Heart right ventricle (tissue), 16 donors: ENCODE measurements around the gene MAP2K5. TPM values are rescaled to one million over a fixed set of nuclear protein-coding genes. Genes with fewer than 3 reads are reported as not detected.

Experiments used
- ATAC-seq, 8 donors: fragments of 200-7000 bp; cut with Tn5 transposase; one replicate each; pipeline ENCODE4 v1.9.1; 2020; ENCODE audit warnings: mild to moderate bottlenecking in 8 of 8, moderate library complexity in 8 of 8, moderate number of reproducible peaks in 1 of 8
- DNase-seq, 2 donors: peaks; one replicate each; pipeline ENCODE4 v3.0.0-alpha.2; 2020
- H3K27ac ChIP-seq, 10 donors: fragments of 200-600 bp; sonication (generic) in 2 of 10; one replicate each; pipeline versions ENCODE4 v1.5.0 to v1.8.0; 2020 to 2022; ENCODE audit warnings: mild to moderate bottlenecking in 3 of 10
- H3K27me3 ChIP-seq, 7 donors: fragments of 200-600 bp; one replicate each; pipeline ENCODE4 v1.8.0; 2021 to 2022; ENCODE audit warnings: mild to moderate bottlenecking in 2 of 7
- H3K36me3 ChIP-seq, 9 donors: fragments of 200-600 bp; sonication (generic) in 1 of 9; one replicate each; pipeline versions ENCODE4 v1.5.0 to v1.8.0; 2020 to 2022; ENCODE audit warnings: mild to moderate bottlenecking in 2 of 9
- H3K4me1 ChIP-seq, 9 donors: fragments of 200-600 bp; sonication (generic) in 1 of 9; one replicate each; pipeline versions ENCODE4 v1.5.0 to v1.8.0; 2020 to 2022; ENCODE audit warnings: mild to moderate bottlenecking in 4 of 9
- H3K4me3 ChIP-seq, 10 donors: fragments of 200-600 bp; sonication (generic) in 2 of 10; one replicate each; pipeline versions ENCODE4 v1.5.0 to v1.8.0; 2020 to 2022; ENCODE audit warnings: mild to moderate bottlenecking in 7 of 10, moderate library complexity in 2 of 10
- H3K9me3 ChIP-seq, 11 donors: fragments of 200-600 bp in 10 of 11; sonication (generic) in 2 of 11; one replicate each; pipeline versions ENCODE4 v1.5.0 to v1.8.0; 2013 to 2022; ENCODE audit warnings: mild to moderate bottlenecking in 2 of 11, control low read depth in 1 of 11, moderate library complexity in 1 of 11
- WGBS, 2 donors: extraction: QIAGEN DNeasy Blood & Tissue Kit; methylation state at CpG; one replicate each; pipeline ENCODE4 v1.1.7; 2013; ENCODE audit warnings: inconsistent platforms in 1 of 2; 5-methylcytosine and 5-hydroxymethylcytosine counted together
- intact Hi-C, 10 donors: fragments of 100-400 bp; cut with DNase I; formaldehyde crosslinking; loops; one replicate each; pipeline versions ENCODE4 v1.11.1 to v1.14.2; 2022
- polyA plus RNA-seq, 2 donors: library from polyadenylated mRNA; stranded (reverse); fragments of 200-250 nt; gene quantifications; one replicate each; pipeline ENCODE4 v1.2.3, GENCODE V29; 2013
- total RNA-seq, 10 donors: library from RNA; stranded (reverse); fragmentation: NEBNext Ultra II Directional in 3 of 10; extraction: Animal tissue kit (Norgen Biotek cat#: 25700) in 3 of 10; gene quantifications; one replicate each; pipeline versions ENCODE4 v1.2.1 to v1.2.4, GENCODE V29; 2021 to 2023
- TF ChIP-seq, protein P1 (sequence below), 9 donors: fragments of 200-600 bp; sonication (generic) in 2 of 9; IDR thresholded peaks; one replicate each; pipeline versions ENCODE4 v1.5.0 to v1.8.0; 2021 to 2022; ENCODE audit warnings: antibody characterized with exemption in 9 of 9, mild to moderate bottlenecking in 5 of 9, moderate library complexity in 1 of 9
- donor health status: Arrhythmogenic right ventricular cardiomyopathy.
- donor health status: ischemic (EF 13 %, LVEDD 7.1; RV severe dilation, severe dysfunction).
- donor health status: healthy with polysubstance abuse.
- donor health status: DM: no; HTN: yes; CAD: no.
- donor health status: DM: no; HTN: no; CAD: no.
- donor health status: ischemic (EF 25% LVEDD 6.9; RV normal size, moderate dysfunction).
- donor health status: ischemic (EF 25% LVEDD 5.7; RV mildly dilated, moderate dysfunction).
- donor health status: healthy.
- donor health status: DM: yes; HTN: yes; CAD: no.
- donor health status: Ischemic cardiomyopathy.
- donor health status: ischemic (EF 35%, LVEDD 5.7; RV mildly dilated, moderate dysfunction).
- donor health status: nonischemic (EF 11% LVEDD 7.7; RV severe dilation, severe dysfunction).
- donor health status: DM: yes; HTN: yes; CAD: no.
- donor health status: PGD.
- donor health status: ischemic (EF 29% LVEDD 5.4; RV normal size, mild dysfunction).
- donor health status: nonischemic (EF 23%, LVEDD 6.1; RV moderate dilation, normal function).

Gene MAP2K5
- total and polyA plus RNA-seq, 12 donors = 7.7 to 34.3 (median 21.0) TPM

DNA sequence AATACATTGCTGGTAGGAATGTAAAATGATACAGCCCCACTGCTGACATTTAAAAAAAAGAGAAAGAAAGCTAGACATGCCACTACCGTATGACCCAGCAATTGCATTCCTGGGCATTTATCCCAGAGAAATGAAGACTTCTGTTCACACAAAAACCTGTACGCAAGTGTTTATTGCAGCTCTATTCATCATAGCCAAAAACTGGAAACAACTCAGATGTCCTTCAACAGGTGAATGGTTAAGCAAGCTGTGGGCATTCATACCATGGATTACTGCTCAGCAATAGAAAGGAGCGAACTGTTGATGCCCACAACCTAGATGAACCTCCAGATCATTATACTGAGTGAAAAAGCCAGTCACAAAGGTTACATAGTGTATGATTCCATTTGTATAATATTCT is 132.5 kb downstream of the MAP2K5 start:
- ATAC-seq (no peak), DNase-seq (no peak)
- TF ChIP-seq, protein P1, sequence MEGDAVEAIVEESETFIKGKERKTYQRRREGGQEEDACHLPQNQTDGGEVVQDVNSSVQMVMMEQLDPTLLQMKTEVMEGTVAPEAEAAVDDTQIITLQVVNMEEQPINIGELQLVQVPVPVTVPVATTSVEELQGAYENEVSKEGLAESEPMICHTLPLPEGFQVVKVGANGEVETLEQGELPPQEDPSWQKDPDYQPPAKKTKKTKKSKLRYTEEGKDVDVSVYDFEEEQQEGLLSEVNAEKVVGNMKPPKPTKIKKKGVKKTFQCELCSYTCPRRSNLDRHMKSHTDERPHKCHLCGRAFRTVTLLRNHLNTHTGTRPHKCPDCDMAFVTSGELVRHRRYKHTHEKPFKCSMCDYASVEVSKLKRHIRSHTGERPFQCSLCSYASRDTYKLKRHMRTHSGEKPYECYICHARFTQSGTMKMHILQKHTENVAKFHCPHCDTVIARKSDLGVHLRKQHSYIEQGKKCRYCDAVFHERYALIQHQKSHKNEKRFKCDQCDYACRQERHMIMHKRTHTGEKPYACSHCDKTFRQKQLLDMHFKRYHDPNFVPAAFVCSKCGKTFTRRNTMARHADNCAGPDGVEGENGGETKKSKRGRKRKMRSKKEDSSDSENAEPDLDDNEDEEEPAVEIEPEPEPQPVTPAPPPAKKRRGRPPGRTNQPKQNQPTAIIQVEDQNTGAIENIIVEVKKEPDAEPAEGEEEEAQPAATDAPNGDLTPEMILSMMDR (IDR thresholded peaks at IDR 0.05) = no peak
- H3K27me3 ChIP-seq = no peaks in the 10 kb centered on the region
- no peak overlapping the region for H3K4me3 ChIP-seq
- intact Hi-C loops = no loop called here
- peaks cover 0 to 5% (median 0%) of the 10 kb centered on the region in 11 donors for H3K9me3 ChIP-seq
- peaks cover 0 to 4% (median 0%) of the 10 kb centered on the region in 9 donors for H3K36me3 ChIP-seq
- H3K27ac ChIP-seq = no peak overlapping the region
- H3K4me1 ChIP-seq = no peaks in the 10 kb centered on the region
- 93 to 99% methylated on average over 3 of the region's 3 CpGs for WGBS, 2 donors

DNA sequence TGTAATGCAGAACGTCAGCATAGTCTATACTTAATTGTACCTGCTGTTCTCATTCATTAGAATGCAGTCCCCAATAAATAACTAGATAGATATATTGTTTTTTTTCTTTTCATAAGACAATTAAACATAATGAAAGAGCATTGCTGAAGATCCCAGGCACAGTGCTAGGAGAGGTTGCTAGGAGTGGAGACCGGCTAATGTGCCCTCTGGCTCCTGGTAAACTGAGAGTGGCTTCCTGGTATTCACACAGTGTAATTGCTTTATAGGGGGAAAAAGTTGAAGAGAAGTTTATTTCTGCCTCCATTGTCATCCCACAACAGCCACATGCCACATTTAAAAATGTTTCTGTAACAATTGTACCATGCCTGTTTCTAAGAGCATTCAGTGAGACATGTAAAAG is 135.6 kb downstream of the MAP2K5 start:
- Histone ChIP-seq H3K4me3 (no peak overlapping the region), H3K4me1 (no peaks in the 10 kb centered on the region), H3K27me3 (no peaks in the 10 kb centered on the region), H3K27ac (no peak overlapping the region), H3K36me3 (peaks cover 0 to 12% (median 0%) of the 10 kb centered on the region in 9 donors), H3K9me3 (peaks cover 0 to 6% (median 0%) of the 10 kb centered on the region in 11 donors)
- 96% methylated on average over 2 of the region's 2 CpGs for WGBS, 2 donors
- intact Hi-C loops = no loop called here
- TF ChIP-seq, protein P1 (IDR thresholded peaks at IDR 0.05) = no peak
- no peak for ATAC-seq
- no peak for DNase-seq

DNA sequence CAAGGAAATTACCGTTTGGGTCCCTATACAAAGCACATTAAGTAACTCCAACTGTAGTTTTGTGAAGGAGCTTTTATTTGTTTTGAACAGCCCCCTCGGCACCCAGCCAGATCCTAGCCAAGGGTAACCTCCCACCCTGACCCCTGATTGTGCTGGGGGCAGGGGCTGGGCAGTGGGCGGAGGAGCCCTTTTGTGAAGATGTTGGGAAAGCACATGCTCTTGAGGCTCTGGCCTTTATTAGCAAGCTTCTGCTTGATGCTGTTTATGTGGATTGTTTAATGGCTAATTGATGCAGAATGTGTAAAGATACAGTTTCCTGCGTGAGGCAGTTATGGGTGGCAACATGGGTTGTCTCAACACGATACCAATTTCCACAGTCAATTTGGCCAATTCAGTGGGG is 136.5 kb downstream of the MAP2K5 start:
- H3K9me3 ChIP-seq = peaks cover 0 to 15% (median 4%) of the 10 kb centered on the region in 11 donors
- no peak for ATAC-seq
- H3K4me3 ChIP-seq = no peak overlapping the region
- H3K4me1 ChIP-seq = no peaks in the 10 kb centered on the region
- 90 to 96% methylated on average over 5 of the region's 5 CpGs for WGBS, 2 donors
- no peak overlapping the region for H3K27ac ChIP-seq
- TF ChIP-seq, protein P1 (IDR thresholded peaks at IDR 0.05) = no peak
- intact Hi-C loops = no loop called here
- H3K36me3 ChIP-seq = peaks cover 0 to 16% (median 0%) of the 10 kb centered on the region in 9 donors
- DNase-seq = no peak
- H3K27me3 ChIP-seq = no peaks in the 10 kb centered on the region

DNA sequence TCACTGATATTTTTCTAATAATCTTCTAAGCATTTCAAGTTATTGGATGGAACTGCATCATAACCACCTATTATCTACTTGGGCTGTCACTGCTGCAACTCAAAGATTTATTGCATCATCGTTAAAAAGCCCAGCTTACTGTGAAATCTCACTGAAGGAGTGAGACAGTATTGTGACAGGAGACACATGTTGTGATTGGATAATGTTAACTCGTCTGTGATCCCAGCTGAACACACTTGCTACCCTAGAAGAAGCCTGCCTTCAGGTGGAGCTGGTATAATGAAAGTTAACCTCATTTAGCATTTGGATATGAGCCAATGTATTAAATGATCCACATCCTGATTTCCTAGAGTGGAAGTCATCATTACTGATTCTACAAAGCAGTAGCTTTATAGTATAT is 138.1 kb downstream of the MAP2K5 start:
- Histone ChIP-seq H3K9me3 (peaks cover 0 to 32% (median 18%) of the 10 kb centered on the region in 11 donors), H3K4me1 (no peaks in the 10 kb centered on the region), H3K27ac (no peak overlapping the region), H3K36me3 (peaks cover 0 to 27% (median 0%) of the 10 kb centered on the region in 9 donors), H3K27me3 (no peaks in the 10 kb centered on the region), H3K4me3 (no peak overlapping the region)
- TF ChIP-seq, protein P1 (IDR thresholded peaks at IDR 0.05) = no peak
- ATAC-seq = no peak
- no peak for DNase-seq
- WGBS, 2 donors = 66 to 75% methylated on average over 2 of the region's 2 CpGs
- intact Hi-C loops = no loop called here
